Effector memory CD8-positive, alpha-beta T cell (primary cell): ENCODE measurements around the gene BLVRA.

Experiments used
- ATAC-seq: fragments of 150-1000 bp; cut with Tn5 transposase; replicated peaks from 2 replicates; pipeline ENCODE4 v1.10.0; 2021; ENCODE audit warnings: mild to moderate bottlenecking, moderate library complexity
- DNase-seq, 3 experiments: peaks; one replicate each; pipeline ENCODE4 v3.0.0; 2021
- H3K27ac Mint-ChIP-seq, 2 donors: one replicate each; pipeline ENCODE4 v1.8.0; 2022; ENCODE audit warnings: mild to moderate bottlenecking in 2 of 2, mixed read lengths in 2 of 2, moderate library complexity in 2 of 2
- H3K27me3 Mint-ChIP-seq, 2 donors: one replicate each; pipeline ENCODE4 v1.8.0; 2022; ENCODE audit warnings: mixed read lengths in 2 of 2
- H3K36me3 Mint-ChIP-seq: one replicate; pipeline ENCODE4 v1.8.0; 2022; ENCODE audit warnings: mild to moderate bottlenecking, moderate library complexity, mixed read lengths; ENCODE audit not compliant: insufficient read depth
- H3K4me1 Mint-ChIP-seq, 2 donors: one replicate each; pipeline ENCODE4 v1.8.0; 2022; ENCODE audit warnings: low read depth in 2 of 2, mixed read lengths in 2 of 2
- H3K4me3 Mint-ChIP-seq, 2 donors: one replicate each; pipeline ENCODE4 v1.8.0; 2022; ENCODE audit warnings: mild to moderate bottlenecking in 2 of 2, mixed read lengths in 2 of 2, moderate library complexity in 2 of 2
- H3K9me3 Mint-ChIP-seq, 2 donors: one replicate each; pipeline ENCODE4 v1.8.0; 2022; ENCODE audit warnings: mixed read lengths in 2 of 2

Gene BLVRA

GRCh38 chr7:43851805-43852204 lies 93.3 kb downstream of the BLVRA start:
- Mint-ChIP-seq H3K27ac (no peak overlapping the region), H3K4me1 (peaks cover 0 to 5% of the 10 kb centered on the region in 2 donors), H3K9me3 (no peaks in the 10 kb centered on the region), H3K36me3 (no peaks in the 10 kb centered on the region), H3K27me3 (no peaks in the 10 kb centered on the region), H3K4me3 (no peak overlapping the region)
- ATAC-seq (no peak), DNase-seq (no peak)

DNA sequence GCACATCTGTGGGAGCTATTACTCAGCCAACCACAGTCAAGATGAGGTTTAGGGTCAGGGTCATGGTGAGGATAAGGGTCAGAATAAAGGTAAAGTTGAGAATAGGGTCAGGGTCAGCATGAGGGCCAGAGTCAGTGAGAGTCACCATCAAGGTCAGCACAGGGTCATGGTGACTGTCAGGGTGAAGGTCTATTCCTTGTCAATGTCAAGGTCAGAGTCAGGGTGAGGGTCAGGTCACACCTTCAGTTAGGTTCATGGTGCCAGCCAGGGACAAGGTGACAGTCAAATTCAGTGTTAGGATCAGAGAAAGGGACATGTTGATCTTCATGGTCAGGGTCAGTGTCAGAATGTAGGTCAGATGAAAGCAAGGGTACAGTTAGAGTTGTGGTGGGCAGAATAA lies 96.7 kb downstream of the BLVRA start:
- ATAC-seq (no peak), DNase-seq (no peak)
- Mint-ChIP-seq H3K4me1 (peaks cover 0 to under 1% of the 10 kb centered on the region in 2 donors), H3K36me3 (no peaks in the 10 kb centered on the region), H3K27me3 (no peaks in the 10 kb centered on the region), H3K4me3 (no peak overlapping the region), H3K9me3 (no peaks in the 10 kb centered on the region), H3K27ac (no peak overlapping the region)

DNA sequence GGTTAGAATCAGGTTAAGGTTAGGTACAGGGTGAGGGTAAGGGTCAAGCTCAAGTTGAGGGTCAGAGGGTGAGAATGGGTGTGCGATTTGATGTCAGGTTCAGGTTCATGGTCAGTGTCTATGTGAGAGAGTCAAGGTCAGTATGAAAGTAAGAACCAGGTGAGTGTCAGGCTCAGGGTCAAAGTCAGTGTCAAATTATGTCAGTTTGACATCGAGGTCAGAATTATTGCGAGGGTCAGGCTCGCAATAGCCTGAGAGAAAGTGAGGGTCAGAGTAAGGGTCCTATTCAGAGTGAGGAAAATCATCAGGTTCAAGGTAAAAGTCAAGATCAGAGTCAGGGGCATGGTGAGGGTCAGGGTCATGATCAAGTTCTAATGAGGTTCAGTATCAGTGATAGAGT lies 97.8 kb downstream of the BLVRA start:
- Mint-ChIP-seq H3K36me3 (no peaks in the 10 kb centered on the region), H3K9me3 (no peaks in the 10 kb centered on the region), H3K27ac (no peak overlapping the region), H3K4me3 (no peak overlapping the region), H3K4me1 (no peaks in the 10 kb centered on the region), H3K27me3 (no peaks in the 10 kb centered on the region)
- no peak for ATAC-seq
- DNase-seq: no peak
